GM18519 (cell line): ENCODE data around the gene RAI14.

ENCODE experiments used
- ATAC-seq: cut with Tn5 transposase; IDR thresholded peaks from one replicate; pipeline ENCODE4 v1.9.1; 2021; ENCODE audit warnings: mild to moderate bottlenecking, moderate library complexity; ENCODE audit not compliant: unreplicated experiment, low FRiP score

RAI14 gene

DNA sequence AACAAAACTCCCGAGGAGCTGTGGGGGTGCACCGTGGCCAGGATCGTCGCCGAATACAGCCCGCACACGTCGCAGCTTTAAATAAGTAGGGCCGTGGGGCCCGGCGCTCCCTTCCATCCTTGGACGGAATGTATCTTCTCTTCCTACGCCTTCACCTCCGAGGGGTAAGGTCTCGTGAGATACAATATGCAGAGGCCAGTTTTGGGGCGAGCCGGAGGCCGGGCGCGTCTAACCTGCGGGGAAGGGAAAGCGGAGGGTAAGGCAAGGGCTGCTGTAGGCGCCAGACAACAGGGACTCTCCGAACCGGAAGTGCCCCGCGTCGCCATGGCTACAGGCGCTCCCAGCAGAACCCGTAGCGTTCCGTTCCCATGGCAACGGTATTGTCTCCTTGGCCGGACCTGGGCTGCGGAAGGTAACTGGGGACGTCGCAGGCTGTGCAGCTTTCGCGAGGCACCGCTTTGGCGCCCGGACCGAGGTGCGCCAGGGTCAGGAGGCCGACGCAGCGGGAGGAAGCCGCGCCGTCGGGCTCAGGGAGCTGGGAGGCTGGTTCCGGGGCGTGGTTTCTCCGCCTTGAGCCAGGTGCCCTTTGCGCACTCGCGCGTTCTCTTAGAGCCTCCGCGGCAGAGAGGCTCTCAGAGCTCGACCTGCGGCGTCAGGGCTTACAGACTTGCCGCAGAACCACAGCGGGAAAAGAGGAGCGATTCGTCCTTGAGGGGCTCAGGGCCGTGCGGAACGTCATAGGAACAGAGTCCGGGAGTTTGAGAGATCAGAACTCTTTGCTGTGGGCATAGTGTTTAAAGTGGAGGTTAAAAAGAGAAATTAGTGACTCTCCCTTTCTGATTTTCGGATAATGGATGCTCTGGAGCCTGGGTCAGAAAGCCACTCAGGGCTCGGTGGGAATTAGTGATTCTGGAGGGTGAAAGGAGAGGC lies 182.9 kb downstream of the RAI14 start, which contains the start of gene TTC23L:
Gene TTC23L (plus strand): TSS at position 380 of the 930 bp plus-strand sequence. CDS start 1,508 bp downstream, outside the sequence.
- peak; percentile 94 for ATAC-seq

- no peak for ATAC-seq
Observed at GRCh38 chr5:34841816-34842215, 185.7 kb downstream of the RAI14 start.

- no peak for ATAC-seq
Observed at GRCh38 chr5:34842554-34842953, 186.4 kb downstream of the RAI14 start.

- ATAC-seq = no peak
Observed at GRCh38 chr5:34843497-34843896, 187.4 kb downstream of the RAI14 start.

DNA sequence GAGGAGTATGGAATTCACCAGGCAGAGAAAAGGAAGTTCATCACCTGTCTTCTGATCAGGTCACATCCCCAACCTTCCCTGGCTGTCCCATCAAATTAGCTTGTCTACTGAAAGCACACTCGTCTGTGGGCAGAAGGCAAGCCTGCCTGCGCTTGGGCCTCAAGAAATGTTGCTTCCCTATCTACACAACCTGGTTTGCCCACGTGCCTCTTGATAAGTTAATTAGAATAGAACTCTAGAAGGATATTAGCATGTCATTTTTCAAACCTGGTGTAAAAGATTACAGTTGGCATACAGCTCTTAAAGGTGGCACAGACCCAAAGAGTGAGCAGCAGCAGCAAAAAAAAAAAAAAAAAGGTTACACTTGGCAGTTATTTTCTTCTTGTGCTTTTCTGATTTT lies 188.0 kb downstream of the RAI14 start:
- ATAC-seq = no peak

DNA sequence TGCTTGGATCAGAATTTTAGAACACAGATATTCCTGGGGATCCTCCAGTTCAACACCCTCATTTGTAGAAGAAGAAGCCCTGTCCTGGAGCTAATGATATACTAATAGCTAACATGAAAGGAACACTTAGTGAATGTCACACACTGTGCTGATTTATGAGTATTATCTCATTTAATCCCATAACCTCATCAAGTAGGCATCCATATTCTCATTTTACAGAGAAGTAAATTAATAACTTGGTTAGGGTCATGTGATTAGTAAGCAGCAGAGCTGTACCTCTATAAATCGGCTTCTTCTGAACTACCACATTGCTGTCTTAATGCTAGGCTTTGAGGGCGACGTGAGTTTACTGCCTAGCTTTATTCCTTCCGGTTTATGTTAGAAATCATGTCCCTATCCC lies 188.9 kb downstream of the RAI14 start:
- ATAC-seq = no peak

DNA sequence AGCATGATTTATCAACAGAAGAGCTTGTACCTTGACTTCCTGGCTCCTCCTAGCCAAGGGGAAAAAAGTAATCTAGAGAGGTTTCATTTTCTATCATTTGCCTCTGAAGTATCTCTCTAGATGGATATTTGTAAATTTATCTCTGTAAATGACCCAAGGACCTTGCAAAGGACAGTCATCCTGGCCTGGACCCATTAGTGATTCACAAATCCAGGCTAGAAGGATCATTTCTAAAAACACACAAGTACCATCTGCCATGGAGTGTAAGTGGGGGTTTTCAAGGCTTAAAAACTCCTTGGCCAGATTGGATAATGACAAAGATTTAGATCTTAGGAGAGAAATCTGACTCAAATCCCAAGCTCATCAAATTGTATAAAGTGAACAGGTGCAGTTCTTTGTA lies 190.9 kb downstream of the RAI14 start:
- no peak for ATAC-seq

GRCh38 chr5:34847552-34847951 lies 191.4 kb downstream of the RAI14 start:
- ATAC-seq = no peak

- no peak for ATAC-seq
Observed at GRCh38 chr5:34848230-34848629, 192.1 kb downstream of the RAI14 start.

DNA sequence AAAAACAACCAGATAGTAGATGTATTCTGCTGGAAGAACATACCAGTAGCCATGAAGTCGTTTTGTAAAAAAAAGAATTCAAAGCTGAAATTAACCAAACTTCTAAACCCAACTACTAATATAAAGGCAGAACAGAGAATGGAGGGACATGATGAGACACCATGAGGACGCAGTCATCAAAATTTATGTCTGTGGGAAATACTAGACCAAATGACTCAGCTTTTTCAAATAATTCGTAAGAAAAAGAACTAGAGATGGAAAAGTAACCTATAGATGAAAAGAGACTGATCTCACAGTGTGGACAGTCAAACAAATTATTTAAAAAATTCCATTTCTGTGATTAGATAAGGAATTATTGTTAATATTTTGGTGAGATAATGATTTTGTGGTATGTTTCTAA lies 193.1 kb downstream of the RAI14 start:
- no peak for ATAC-seq

- peak; percentile 97 for ATAC-seq
Observed at GRCh38 chr5:34854459-34855174, 198.5 kb downstream of the RAI14 start.

GRCh38 chr5:34857161-34857560 lies 201.0 kb downstream of the RAI14 start:
- no peak for ATAC-seq

GRCh38 chr5:34857894-34858293 lies 201.8 kb downstream of the RAI14 start:
- ATAC-seq = no peak

GRCh38 chr5:34858790-34859189 lies 202.7 kb downstream of the RAI14 start:
- ATAC-seq = no peak

- no peak for ATAC-seq
Observed at GRCh38 chr5:34859253-34859652, 203.1 kb downstream of the RAI14 start.

- no peak for ATAC-seq
Observed at GRCh38 chr5:34863946-34864345, 207.8 kb downstream of the RAI14 start.

DNA sequence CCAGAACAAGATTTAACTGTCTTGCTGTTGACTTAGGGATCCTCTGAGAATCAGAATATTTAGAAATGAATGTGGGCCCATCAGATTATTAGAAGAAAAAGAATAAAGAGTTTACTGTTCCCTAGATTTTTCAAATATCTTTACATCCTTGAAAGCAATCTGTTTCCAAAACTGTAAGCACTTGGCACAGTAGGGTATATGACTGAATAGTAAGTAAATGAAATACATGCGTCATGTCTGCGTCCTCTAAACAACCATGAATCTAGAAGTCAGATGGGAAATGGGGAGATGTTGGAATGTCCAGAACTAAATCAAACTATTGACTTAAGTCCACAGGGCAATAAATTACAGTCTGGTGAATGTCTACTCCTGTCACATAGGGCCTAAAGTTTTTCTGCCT lies 209.0 kb downstream of the RAI14 start:
- no peak for ATAC-seq

- ATAC-seq = no peak
Observed at GRCh38 chr5:34866989-34867471, 210.9 kb downstream of the RAI14 start.

GRCh38 chr5:34867660-34868059 lies 211.5 kb downstream of the RAI14 start:
- ATAC-seq = no peak

GRCh38 chr5:34868791-34869190 lies 212.7 kb downstream of the RAI14 start:
- no peak for ATAC-seq

DNA sequence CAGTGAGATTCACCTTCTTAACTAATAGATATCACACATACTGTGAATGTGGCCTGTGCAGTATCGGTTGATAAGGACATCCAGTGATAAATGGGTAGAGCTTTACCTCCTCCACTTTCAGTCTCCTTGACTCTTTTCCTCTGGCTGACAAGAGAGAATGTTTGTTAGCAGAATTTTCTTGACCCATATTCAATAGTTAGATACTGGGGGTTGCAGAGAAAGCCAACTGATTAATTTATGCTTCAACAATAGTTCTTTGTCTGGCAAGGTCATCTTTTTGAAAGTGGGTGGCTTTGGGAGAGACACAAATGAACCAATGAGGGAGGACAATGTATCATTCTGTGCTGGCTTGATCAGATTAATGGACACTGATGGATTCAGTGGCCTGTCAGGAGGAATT lies 213.1 kb downstream of the RAI14 start:
- ATAC-seq = no peak
